HFFc6 (cell line): ENCODE data around the gene WIZ. TPM values are rescaled to one million over a fixed set of nuclear protein-coding genes. Genes with fewer than 3 reads are reported as not detected.
"Not testable (repeated sequence)": the region's sequence is repeated elsewhere in the genome, so short reads cannot be mapped to it uniquely, and the experiment has no call there.

ENCODE experiments used
- DNase-seq: peaks from one replicate; pipeline ENCODE4 v3.0.0-alpha.2; 2018
- H3K27ac Mint-ChIP-seq: 2 replicates; pipeline ENCODE4 v1.8.0; 2020; ENCODE audit warnings: mild to moderate bottlenecking, mixed read lengths
- H3K27me3 Mint-ChIP-seq: 2 replicates; pipeline ENCODE4 v1.8.0; 2021; ENCODE audit warnings: mild to moderate bottlenecking, moderate library complexity, mixed read lengths; ENCODE audit not compliant: insufficient read depth
- H3K36me3 Mint-ChIP-seq: 2 replicates; pipeline ENCODE4 v1.8.0; 2021; ENCODE audit warnings: low read depth, mixed read lengths
- H3K4me1 Mint-ChIP-seq: 2 replicates; pipeline ENCODE4 v1.8.0; 2020; ENCODE audit warnings: low read depth, mixed read lengths
- H3K4me3 Mint-ChIP-seq: 2 replicates; pipeline ENCODE4 v1.8.0; 2020; ENCODE audit warnings: mild to moderate bottlenecking, moderate library complexity, mixed read lengths
- H3K9me3 Mint-ChIP-seq: 2 replicates; pipeline ENCODE4 v1.8.0; 2020; ENCODE audit warnings: mild to moderate bottlenecking, mixed read lengths
- CTCF ChIP-seq: fragments of 200-600 bp; sonication (generic); IDR thresholded peaks from 2 replicates; pipeline ENCODE4 v1.5.0; 2021; ENCODE audit warnings: antibody characterized with exemption, mild to moderate bottlenecking
- total RNA-seq, 6 experiments: library from RNA; stranded (reverse); fragmentation: NEBNext Ultra II Directional; extraction: Animal tissue kit (Norgen Biotek cat#: 25700); gene quantifications; 2 replicates in 1 of 6; 3 replicates in 5 of 6; pipeline ENCODE4 v1.2.3, GENCODE V29; 2021

The WIZ gene
- total RNA-seq, 6 experiments from 2014 or later: 39.3 to 54.3 (median 43.1) TPM

GRCh38 chr19:15475169-15475568, 25.4 kb upstream of the WIZ start:
- H3K4me3 Mint-ChIP-seq: no peak overlapping the region
- no peaks in the 10 kb centered on the region for H3K36me3 Mint-ChIP-seq
- H3K4me1 Mint-ChIP-seq: no peaks in the 10 kb centered on the region
- TF ChIP-seq CTCF: no peak
- no peak for DNase-seq
- H3K9me3 Mint-ChIP-seq: no peaks in the 10 kb centered on the region
- H3K27me3 Mint-ChIP-seq: peaks cover 3% of the 10 kb centered on the region
- H3K27ac Mint-ChIP-seq: no peak overlapping the region

- H3K4me3 Mint-ChIP-seq, DNase-seq, H3K9me3 Mint-ChIP-seq, H3K36me3 Mint-ChIP-seq, H3K4me1 Mint-ChIP-seq, H3K27ac Mint-ChIP-seq, H3K27me3 Mint-ChIP-seq: not testable (repeated sequence)
These were observed 24.1 kb upstream of the WIZ start for GRCh38 chr19:15473821-15474220.

GRCh38 chr19:15471639-15472101, 21.9 kb upstream of the WIZ start:
- Mint-ChIP-seq H3K9me3 (no peaks in the 10 kb centered on the region), H3K4me3 (no peak overlapping the region), H3K4me1 (peaks cover 13% of the 10 kb centered on the region), H3K36me3 (no peaks in the 10 kb centered on the region), H3K27me3 (peaks cover 2% of the 10 kb centered on the region), H3K27ac (no peak overlapping the region)
- TF ChIP-seq CTCF: no peak
- DNase-seq: no peak

GRCh38 chr19:15469513-15470297, 19.9 kb upstream of the WIZ start:
- Mint-ChIP-seq H3K36me3 (no peaks in the 10 kb centered on the region), H3K27ac (no peak overlapping the region), H3K4me1 (peaks cover 15% of the 10 kb centered on the region), H3K4me3 (peak overlapping the region; percentile 36; the same call in 1 of the 2 replicates), H3K27me3 (peaks cover 3% of the 10 kb centered on the region), H3K9me3 (no peaks in the 10 kb centered on the region)
- TF ChIP-seq CTCF: no peak
- no peak for DNase-seq

GRCh38 chr19:15468675-15469512, 19.1 kb upstream of the WIZ start:
- no peak for DNase-seq
- Mint-ChIP-seq H3K27ac (no peak overlapping the region), H3K27me3 (peaks cover 5% of the 10 kb centered on the region), H3K9me3 (no peaks in the 10 kb centered on the region), H3K4me3 (no peak overlapping the region), H3K4me1 (peaks cover 15% of the 10 kb centered on the region), H3K36me3 (no peaks in the 10 kb centered on the region)
- TF ChIP-seq CTCF: no peak

GRCh38 chr19:15467734-15468214, 18.0 kb upstream of the WIZ start:
- Mint-ChIP-seq H3K9me3 (no peaks in the 10 kb centered on the region), H3K27ac (no peak overlapping the region; the same call in 1 of the 2 replicates), H3K4me3 (no peak overlapping the region; the same call in 1 of the 2 replicates), H3K36me3 (no peaks in the 10 kb centered on the region), H3K27me3 (peaks cover 5% of the 10 kb centered on the region), H3K4me1 (peaks cover 15% of the 10 kb centered on the region)
- no peak for TF ChIP-seq CTCF
- no peak for DNase-seq
